A549 (cell line): Measurements from ENCODE around the gene WNT7B. TPM values are rescaled to one million over a fixed set of nuclear protein-coding genes. Genes with fewer than 3 reads are reported as not detected.

Experiments used
- ATAC-seq, 2 experiments: fragments of 200-7000 bp in 1 of 2; fragments of >200 bp in 1 of 2; cut with Nextera tagmentation in 1 of 2; cut with Tn5 transposase in 1 of 2; 3 replicates each; pipeline versions ENCODE4 v1.8.0 to v1.9.1; 2018 to 2020; ENCODE audit warnings: mild to moderate bottlenecking in 1 of 2, moderate library complexity in 1 of 2
- CTCF ChIA-PET: fragments of 300-600 bp; sonication (Branson Sonifier 250); formaldehyde crosslinking; extraction: SDS; loops from one replicate; lab custom pipeline; 2021; ENCODE audit warnings: antibody characterized with exemption, inconsistent platforms; lab: Yijun Ruan, JAX
- POLR2A ChIA-PET: fragments of 350-600 bp; formaldehyde crosslinking; extraction: SDS; loops from one replicate; lab custom pipeline; 2021; ENCODE audit warnings: antibody characterized with exemption, inconsistent platforms; lab: Yijun Ruan, JAX
- DNase-seq, 2 experiments: peaks; one replicate each; pipeline versions ENCODE4 v3.0.0 to v3.0.0-alpha.2; 2011 to 2016; ENCODE audit warnings: low read depth in 1 of 2, low spot score in 1 of 2
- FAIRE-seq: peaks from 2 replicates; lab custom pipeline; 2011; peaks lifted over from hg19 to GRCh38; lab: Jason Lieb, UNC
- H3K27ac ChIP-seq, 2 experiments: fragments of >200 bp; sonication (Bioruptor Twin); formaldehyde crosslinking; 3 replicates each; pipeline ENCODE4 v1.5.1; 2016 to 2017
- H3K4me1 ChIP-seq: fragments of >200 bp; sonication (Bioruptor Twin); formaldehyde crosslinking; 3 replicates; pipeline ENCODE4 v1.6.1; 2016
- H3K4me2 ChIP-seq: fragments of >200 bp; sonication (Bioruptor Twin); formaldehyde crosslinking; 3 replicates; pipeline ENCODE4 v1.6.1; 2016
- H3K4me3 ChIP-seq: fragments of >200 bp; sonication (Bioruptor Twin); formaldehyde crosslinking; 3 replicates; pipeline ENCODE4 v1.5.1; 2016
- H3K9me3 ChIP-seq: fragments of >200 bp; sonication (Bioruptor Twin); formaldehyde crosslinking; 3 replicates; pipeline ENCODE4 v1.6.1; 2016
- CEBPB ChIP-seq, 2 experiments: fragments of >200 bp in 1 of 2; sonication (Bioruptor Twin) in 1 of 2; formaldehyde crosslinking in 1 of 2; IDR thresholded peaks; 2 replicates each; pipeline ENCODE4 v1.6.1; 2012 to 2016
- CHD2 ChIP-seq: fragments of 150-350 bp; IDR thresholded peaks from 2 replicates; pipeline ENCODE4 v1.6.1; 2014; ENCODE audit warnings: low read length; ENCODE audit not compliant: partially characterized antibody
- EP300 ChIP-seq, 2 experiments: fragments of >200 bp; sonication (Bioruptor Twin); formaldehyde crosslinking; IDR thresholded peaks; 2 replicates in 1 of 2; 3 replicates in 1 of 2; pipeline ENCODE4 v1.6.1; 2016 to 2017
- ESRRA ChIP-seq: fragments of 150-350 bp; IDR thresholded peaks from 2 replicates; pipeline ENCODE4 v1.6.1; 2014; ENCODE audit warnings: mild to moderate bottlenecking, low read length, borderline replicate concordance
- FOSL2 ChIP-seq, 2 experiments: fragments of 450-650 bp in 1 of 2; fragments of >200 bp in 1 of 2; sonication (Bioruptor Twin) in 1 of 2; formaldehyde crosslinking; IDR thresholded peaks; 2 replicates each; pipeline versions ENCODE4 v1.5.0 to v1.6.1; 2016 to 2020; ENCODE audit warnings: mild to moderate bottlenecking in 1 of 2, moderate library complexity in 1 of 2
- HEYL ChIP-seq: fragments of 250-450 bp; sonication (Bioruptor Pico); IDR thresholded peaks from 2 replicates; pipeline ENCODE4 v1.8.0; 2021; ENCODE audit warnings: mild to moderate bottlenecking, moderate library complexity
- JUN ChIP-seq, 2 experiments: fragments of >200 bp; sonication (Bioruptor Twin); formaldehyde crosslinking; IDR thresholded peaks; 2 replicates in 1 of 2; 3 replicates in 1 of 2; pipeline ENCODE4 v1.6.1; 2016 to 2017
- KDM5A ChIP-seq: fragments of 200-600 bp; sonication (generic); IDR thresholded peaks from 2 replicates; pipeline ENCODE4 v1.6.1; 2016; ENCODE audit warnings: antibody characterized with exemption, mild to moderate bottlenecking
- MYC ChIP-seq: IDR thresholded peaks from 2 replicates; pipeline ENCODE4 v1.6.1; 2012; ENCODE audit warnings: mild to moderate bottlenecking, inconsistent platforms, low read length, improper control_type of control experiment, borderline replicate concordance
- NR3C1 ChIP-seq: fragments of >200 bp; sonication (Bioruptor Twin); formaldehyde crosslinking; IDR thresholded peaks from 3 replicates; pipeline ENCODE4 v1.6.1; 2017
- PHF8 ChIP-seq: fragments of 200-600 bp; sonication (generic); IDR thresholded peaks from 2 replicates; pipeline ENCODE4 v1.6.1; 2016; ENCODE audit warnings: low read depth, mild to moderate bottlenecking, antibody characterized with exemption, moderate library complexity, borderline replicate concordance
- POLR2AphosphoS2 ChIP-seq: conservative IDR thresholded peaks from 2 replicates; pipeline ENCODE4 v1.6.1; 2012; ENCODE audit warnings: low read length, improper control_type of control experiment, inconsistent platforms
- RARB ChIP-seq: fragments of 250-450 bp; sonication (Bioruptor Pico); IDR thresholded peaks from 2 replicates; pipeline ENCODE4 v1.8.0; 2021; ENCODE audit warnings: mild to moderate bottlenecking, moderate library complexity
- RCOR1 ChIP-seq: fragments of 150-350 bp; IDR thresholded peaks from 2 replicates; pipeline ENCODE4 v1.6.1; 2014; ENCODE audit warnings: antibody characterized with exemption, low read length, low read depth
- SMC3 ChIP-seq: fragments of >200 bp; sonication (Bioruptor Twin); formaldehyde crosslinking; IDR thresholded peaks from 3 replicates; pipeline ENCODE4 v1.6.1; 2018; ENCODE audit warnings: inconsistent platforms
- SREBF2 ChIP-seq: fragments of 450-650 bp; IDR thresholded peaks from 2 replicates; pipeline ENCODE4 v1.6.1; 2014; ENCODE audit warnings: mild to moderate bottlenecking, moderate library complexity
- TP53 ChIP-seq: fragments of 250-450 bp; sonication (Bioruptor Pico); IDR thresholded peaks from 2 replicates; pipeline ENCODE4 v1.5.0; 2021; ENCODE audit warnings: mild to moderate bottlenecking, moderate library complexity
- ZFP36 ChIP-seq: fragments of 450-650 bp; IDR thresholded peaks from 2 replicates; pipeline ENCODE4 v1.6.1; 2014; ENCODE audit warnings: borderline replicate concordance; ENCODE audit not compliant: partially characterized antibody
- ZNF302 ChIP-seq: fragments of 250-450 bp; sonication (Bioruptor Pico); IDR thresholded peaks from 2 replicates; pipeline ENCODE4 v1.9.0; 2021; ENCODE audit warnings: inconsistent platforms, mild to moderate bottlenecking, moderate library complexity
- WGBS: methylation state at CpG from one replicate; pipeline ENCODE4 v1.1.6; 2017; ENCODE audit errors: missing lambda C conversion rate; 5-methylcytosine and 5-hydroxymethylcytosine counted together
- polyA plus RNA-seq, 4 experiments: library from polyadenylated mRNA; depleted of rRNA in 3 of 4; stranded (reverse); fragments of >200 nt; fragmentation: RNase III in 1 of 4; extraction: RNeasy Plus Mini Kit Qiagen cat#74134 plus additional on column Dnase treatment in 1 of 4; gene quantifications; 2 replicates in 3 of 4; 3 replicates in 1 of 4; pipeline ENCODE4 v1.2.3, GENCODE V29; 2011 to 2017

The WNT7B gene
- polyA plus RNA-seq, 2 of the 4 experiments (the other 2 are of a cell fraction), result 16.9 to 80.8 TPM

DNA sequence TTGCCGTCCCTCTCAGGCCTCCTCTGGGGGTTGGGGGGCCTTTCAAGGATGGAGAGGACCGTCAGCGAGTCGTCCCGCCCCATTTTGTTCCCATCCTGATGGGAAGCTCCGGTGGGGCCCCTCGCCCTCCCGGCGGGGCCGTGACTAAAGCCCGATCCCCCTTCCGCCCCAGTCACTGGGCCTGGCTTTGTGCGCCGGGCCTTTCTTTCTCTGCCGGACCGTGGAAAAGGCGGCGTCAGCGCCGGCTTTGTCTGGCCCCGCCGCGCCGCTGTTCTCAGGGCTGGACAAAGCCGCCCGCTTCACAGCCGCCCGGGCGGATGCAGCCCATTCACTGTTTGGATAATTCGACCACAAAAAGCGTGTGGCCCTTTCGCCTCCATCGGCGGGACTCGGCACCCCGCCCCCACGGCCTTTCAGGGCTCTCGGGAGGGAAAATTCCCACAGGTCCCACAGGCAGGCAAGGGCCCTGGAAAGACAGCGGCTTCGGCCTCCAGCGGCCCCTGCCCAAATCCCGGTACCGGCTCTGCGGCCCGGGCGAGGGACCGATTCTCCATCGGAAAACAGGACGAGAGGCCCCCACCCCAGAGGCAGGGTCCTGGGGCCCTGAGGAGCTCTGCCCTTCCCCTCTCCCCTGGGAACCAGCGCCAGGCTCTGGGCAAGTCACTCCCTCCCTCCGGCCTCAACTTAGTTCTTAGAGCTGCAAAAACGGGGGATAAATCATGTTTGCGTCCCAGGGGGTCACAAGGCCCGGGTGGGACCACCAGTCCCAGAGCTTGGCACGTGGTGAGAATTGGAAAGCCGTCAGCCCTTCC, 87.2 kb downstream of the WNT7B start:
- Histone ChIP-seq H3K4me3 (no peak overlapping the region), H3K4me2 (no peak overlapping the region), H3K4me1 (0 out of 3 replicates have a peak, but pooled peaks cover 8% of the 10 kb centered on the region), H3K9me3 (no peaks in the 10 kb centered on the region)
- FAIRE-seq (no peak), ATAC-seq (no peak)
- CTCF ChIA-PET, result no interaction called here
- POLR2A ChIA-PET, result no interaction called here
- WGBS, result 91% methylated on average over 31 of the region's 56 CpGs
- TF ChIP-seq POLR2AphosphoS2, result no peak
- no peak for TF ChIP-seq SMC3
- TF ChIP-seq EP300 (IDR thresholded peaks at IDR 0.05), result no peak
- no peak for TF ChIP-seq FOSL2 (IDR thresholded peaks at IDR 0.05)
- no peak for TF ChIP-seq FOSL2 (CRISPR knock-in tag; IDR thresholded peaks at IDR 0.05)
- no peak for TF ChIP-seq RCOR1
- no peak for TF ChIP-seq KDM5A
- no peak for TF ChIP-seq ZNF302 (CRISPR knock-in tag)
- no peak for TF ChIP-seq PHF8
- TF ChIP-seq TP53 (CRISPR knock-in tag), result no peak
- no peak for TF ChIP-seq MYC
- no peak for TF ChIP-seq ZFP36
- no peak for TF ChIP-seq NR3C1
- no peak for TF ChIP-seq CHD2
- TF ChIP-seq, all 56 proteins: peak for 0
- DNase-seq, result no peak
- H3K27ac ChIP-seq, result no peak overlapping the region

DNA sequence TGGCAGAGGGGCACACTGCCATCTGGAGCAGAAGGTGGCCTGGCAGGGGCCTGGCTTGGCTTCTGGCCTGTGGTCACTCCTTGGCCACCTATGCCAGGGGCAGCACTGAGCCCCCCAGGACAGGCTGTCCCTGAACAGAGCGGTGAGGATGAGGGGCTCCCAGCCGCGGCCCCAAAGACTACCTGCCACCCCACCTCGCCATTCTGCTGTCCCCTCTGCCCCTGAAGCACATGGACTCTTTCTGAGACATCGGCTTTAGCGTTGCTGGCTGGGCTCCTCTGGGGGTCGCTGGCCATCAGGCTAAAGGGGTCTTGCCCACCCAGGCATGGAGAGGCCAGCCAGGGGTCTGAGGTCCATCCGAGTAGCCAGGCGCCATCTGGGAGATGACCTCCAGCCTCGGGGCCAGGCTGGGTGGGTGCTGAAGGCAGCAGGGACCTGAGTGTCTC, 87.8 kb downstream of the WNT7B start:
- POLR2A ChIA-PET, result no interaction called here
- no peak for FAIRE-seq
- CTCF ChIA-PET, result no interaction called here

DNA sequence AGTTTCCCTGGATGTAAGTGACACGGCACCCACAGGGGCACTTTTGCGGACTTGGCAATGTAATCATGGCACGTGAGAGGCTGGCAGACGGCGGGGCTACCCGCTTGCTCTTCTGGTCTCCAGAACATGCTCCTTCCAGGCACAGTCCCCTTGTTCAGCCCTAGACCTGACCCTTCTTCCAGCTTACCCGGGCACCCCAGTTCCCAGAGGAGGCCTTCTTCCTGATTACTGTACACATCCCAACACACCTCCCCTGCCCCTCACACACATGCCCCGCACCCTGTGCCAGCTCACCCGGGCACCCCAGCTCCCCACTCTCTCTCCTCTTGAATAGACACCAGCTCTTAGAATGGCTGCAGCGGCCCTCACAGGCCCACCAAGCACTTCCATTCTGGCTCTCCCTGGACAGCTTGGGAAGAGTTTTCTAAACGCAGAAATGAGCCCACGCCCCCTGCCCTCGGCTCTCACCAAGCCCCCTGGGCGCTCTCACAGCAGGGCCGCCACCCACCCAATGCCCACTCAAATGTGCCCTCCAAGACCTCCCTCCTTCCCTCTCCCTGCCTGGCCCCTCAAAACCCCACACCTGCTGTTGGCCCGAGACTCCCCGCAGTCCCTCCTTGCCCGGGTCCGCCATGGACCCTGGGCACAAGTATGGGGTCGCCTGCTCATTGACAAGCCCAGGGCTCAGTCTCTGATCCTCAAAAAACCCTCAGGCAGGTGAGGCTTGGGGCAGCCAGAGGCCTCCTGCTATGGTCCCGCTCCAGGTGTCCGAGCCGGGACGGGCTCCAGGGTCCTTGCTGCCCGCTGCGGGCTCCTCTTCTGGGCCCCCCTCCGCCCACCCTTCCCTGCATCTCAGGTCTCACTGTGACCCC, 88.5 kb downstream of the WNT7B start:
- ChIA-PET POLR2A (no interaction called here), CTCF (no interaction called here)
- Histone ChIP-seq H3K9me3 (no peaks in the 10 kb centered on the region), H3K4me1 (0 out of 3 replicates have a peak, but pooled peaks cover 6% of the 10 kb centered on the region), H3K4me3 (no peak overlapping the region), H3K27ac (no peak overlapping the region; a peak in 1 of 6 replicates), H3K4me2 (no peak overlapping the region)
- ATAC-seq (no peak), DNase-seq (no peak), FAIRE-seq (no peak)
- TF ChIP-seq JUN (IDR thresholded peaks at IDR 0.05) (no peak), HEYL (CRISPR knock-in tag) (no peak), SREBF2 (no peak), NR3C1 (no peak), RARB (no peak), CEBPB (IDR thresholded peaks at IDR 0.05) (no peak), ESRRA (no peak)
- 96% methylated on average over 19 of the region's 27 CpGs for WGBS

More for the DNA sequence above, 87.8 kb downstream of the WNT7B start:
- Histone ChIP-seq H3K27ac (no peak overlapping the region), H3K9me3 (no peaks in the 10 kb centered on the region), H3K4me2 (no peak overlapping the region), H3K4me1 (0 out of 3 replicates have a peak, but pooled peaks cover 8% of the 10 kb centered on the region), H3K4me3 (no peak overlapping the region)
- TF ChIP-seq NR3C1 (no peak), ESRRA (no peak), HEYL (CRISPR knock-in tag) (no peak), TP53 (CRISPR knock-in tag) (no peak)
- 100% methylated on average over 3 of the region's 10 CpGs for WGBS
- no peak for ATAC-seq
- DNase-seq, result no peak
